CD4-positive, alpha-beta T cell treated with Interferon gamma for 1 hour (primary cell): ENCODE data around the gene RNU5D-1.
"Not testable (repeated sequence)": the region's sequence is repeated elsewhere in the genome, so short reads cannot be mapped to it uniquely, and the experiment has no call there.

Experiments
- DNase-seq: peaks from one replicate; pipeline ENCODE4 v3.0.0-alpha.2; 2020

The RNU5D-1 gene

DNA sequence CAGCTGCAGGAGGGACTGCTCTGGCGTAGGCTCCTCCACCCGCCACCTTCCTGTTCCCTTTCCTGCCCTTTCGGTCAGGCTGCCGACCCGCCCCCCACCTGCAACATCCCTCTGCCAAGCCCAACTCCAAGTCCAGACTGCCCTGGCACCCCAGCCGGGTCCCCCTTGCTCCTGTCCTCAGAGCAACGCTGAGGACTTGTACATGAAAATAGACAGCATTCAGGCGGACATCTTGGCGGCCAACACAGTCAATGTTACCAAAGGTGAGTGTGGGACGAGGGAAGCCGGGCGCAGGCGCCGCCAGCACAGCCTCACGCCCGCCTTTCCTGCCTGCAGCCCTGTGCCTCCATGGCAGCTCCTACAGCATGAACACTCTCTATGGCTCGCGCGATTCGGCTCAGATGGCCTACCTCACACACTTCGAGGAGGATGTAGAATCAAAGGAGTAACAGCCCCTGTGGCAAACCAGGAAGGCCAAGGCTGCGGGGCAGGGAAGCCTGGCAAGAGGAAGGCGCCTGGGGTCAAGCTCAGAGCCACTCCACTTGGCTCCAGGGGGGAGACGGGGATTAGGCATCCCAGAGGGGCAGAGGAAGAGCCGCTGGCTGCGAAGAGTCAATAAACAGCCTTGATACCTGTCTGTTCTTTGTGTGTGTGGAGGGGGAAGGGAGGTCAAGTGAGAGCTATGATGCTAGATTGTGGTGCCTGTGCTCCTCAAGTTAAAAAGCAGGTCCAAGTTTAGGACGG, 5.8 kb downstream of the RNU5D-1 start:
- DNase-seq, result no peak

DNA sequence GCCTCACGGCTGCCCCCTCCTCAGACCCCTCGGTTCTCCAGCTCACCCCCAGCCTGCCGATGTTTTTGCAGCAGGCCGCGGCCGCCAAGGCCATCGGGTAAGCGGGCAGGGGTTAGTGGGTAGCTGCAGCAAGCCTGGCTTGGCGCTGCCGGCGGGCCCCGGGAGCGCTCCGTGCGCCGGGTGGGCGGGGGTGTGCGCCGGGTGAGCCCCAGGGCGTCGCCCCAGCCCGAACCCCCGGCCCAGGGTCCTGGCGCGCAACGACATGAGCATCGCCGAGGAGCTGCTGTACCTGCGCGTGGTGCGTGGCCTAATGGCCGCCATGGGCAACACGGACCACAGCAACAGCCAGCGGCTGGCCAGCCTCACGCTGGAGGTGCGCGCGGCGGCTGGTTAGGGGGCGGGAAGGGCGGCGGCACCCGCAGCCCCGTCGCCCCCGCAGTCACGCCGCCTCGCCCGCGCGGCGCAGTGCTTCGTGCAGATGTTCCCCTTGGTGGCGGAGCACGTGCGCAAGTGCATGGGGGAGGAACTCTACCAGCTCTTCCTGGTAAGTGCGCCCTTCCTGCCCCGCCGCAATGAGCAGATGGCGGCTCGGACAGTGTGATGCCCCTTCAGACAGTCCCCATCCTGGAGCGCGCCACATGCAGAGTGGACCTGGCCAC, 6.5 kb downstream of the RNU5D-1 start:
- no peak for DNase-seq

- DNase-seq, result peak; percentile 58
Observed at GRCh38 chr1:44723496-44724295, 7.3 kb downstream of the RNU5D-1 start.

DNA sequence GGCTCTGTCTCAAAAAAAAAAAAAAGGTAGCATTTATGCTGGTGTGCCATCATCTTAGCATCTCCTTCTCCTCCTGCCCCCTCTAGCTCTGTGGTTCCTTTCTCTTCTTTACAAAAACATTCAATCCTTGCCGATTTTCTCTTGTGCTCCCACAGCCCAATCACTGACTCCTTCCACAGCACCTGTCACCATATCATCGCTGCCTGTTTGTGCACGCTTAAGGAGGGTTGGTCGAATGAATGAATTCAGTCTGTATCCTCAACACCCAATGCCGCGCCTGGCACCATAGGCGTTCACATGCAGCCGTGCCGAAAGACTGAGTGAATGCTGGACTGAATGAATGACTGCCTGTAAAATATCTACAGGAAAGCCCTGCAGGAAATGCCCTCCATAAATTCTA, 7.9 kb downstream of the RNU5D-1 start:
- DNase-seq, result no peak

- peak; percentile 89 for DNase-seq
Observed at GRCh38 chr1:44721485-44722361, 9.2 kb downstream of the RNU5D-1 start.

- no peak for DNase-seq
Observed at GRCh38 chr1:44720281-44720680, 10.7 kb downstream of the RNU5D-1 start.

DNA sequence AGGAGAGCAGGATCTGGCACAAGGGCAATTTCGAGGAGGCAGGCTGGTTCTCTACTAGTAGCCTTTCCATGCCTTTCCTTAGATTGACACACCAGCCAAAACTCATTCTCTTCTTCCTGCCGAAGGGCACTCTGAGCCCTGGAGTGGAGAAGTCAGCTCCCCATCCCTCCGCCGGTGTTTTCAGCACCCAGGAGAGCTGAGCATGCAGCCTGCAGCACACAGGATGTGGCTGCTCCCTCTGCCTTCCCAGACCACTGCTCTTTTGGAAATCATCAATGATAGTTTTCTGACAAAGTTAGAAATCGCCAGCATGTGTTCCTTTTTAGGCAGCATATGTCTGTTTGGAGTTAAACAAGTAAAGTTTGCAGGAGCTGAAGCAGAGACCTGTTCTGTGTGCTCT, 11.7 kb downstream of the RNU5D-1 start:
- DNase-seq, result no peak

GRCh38 chr1:44718091-44718490, 12.9 kb downstream of the RNU5D-1 start:
- DNase-seq, result no peak

GRCh38 chr1:44717653-44718052, 13.3 kb downstream of the RNU5D-1 start:
- no peak for DNase-seq

- no peak for DNase-seq
Observed at GRCh38 chr1:44717156-44717555, 13.8 kb downstream of the RNU5D-1 start.

DNA sequence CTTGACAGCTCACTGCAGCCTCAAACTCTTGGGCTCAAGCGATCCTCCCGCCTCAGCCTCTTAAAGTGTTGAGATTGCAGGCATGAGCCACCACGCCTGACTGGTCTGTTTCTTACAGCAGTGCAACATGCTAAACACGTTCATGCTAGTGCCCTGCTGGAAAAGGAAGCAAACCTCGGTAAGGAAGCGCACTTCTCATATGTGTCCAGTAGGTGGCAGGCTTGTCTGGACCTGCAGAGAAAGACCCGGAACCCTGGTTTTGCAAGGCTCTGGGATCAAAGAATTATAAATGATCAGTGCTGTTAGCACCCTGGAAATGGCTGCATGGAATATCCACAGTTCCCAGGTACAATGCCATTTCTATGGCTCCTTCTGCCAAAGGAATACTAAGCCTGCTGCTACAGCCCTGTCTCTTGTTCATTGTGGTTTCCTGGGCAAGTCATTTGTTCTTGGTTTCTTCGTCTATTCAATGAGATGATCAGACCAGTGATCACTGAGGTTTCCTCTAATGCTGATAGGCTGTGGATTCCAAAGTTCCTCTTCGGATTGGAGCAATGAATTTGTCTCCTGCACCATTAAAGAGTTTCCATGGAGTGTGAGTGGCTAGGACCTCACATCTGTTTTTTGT, 15.9 kb downstream of the RNU5D-1 start:
- peak; percentile 70 for DNase-seq

DNA sequence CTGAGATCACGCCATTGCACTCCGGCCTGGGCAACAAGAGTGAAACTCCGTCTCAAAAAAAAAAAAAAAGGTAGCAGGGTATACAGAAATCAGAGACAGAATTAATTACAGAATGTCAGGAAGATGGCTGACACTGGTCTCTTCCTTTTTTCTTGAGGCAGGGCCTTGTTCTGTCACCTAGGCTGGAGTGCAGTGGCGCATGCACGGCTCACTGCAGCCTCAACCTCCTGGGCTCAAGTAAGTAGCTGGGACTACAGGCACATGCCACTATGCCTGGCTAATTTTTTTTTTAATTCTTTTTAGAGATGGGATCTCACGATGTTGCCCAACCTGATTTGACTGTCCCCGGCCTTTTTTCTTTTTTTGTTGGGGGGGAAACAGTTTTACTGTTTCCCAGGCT, 16.4 kb downstream of the RNU5D-1 start:
- no peak for DNase-seq

GRCh38 chr1:44713321-44713781, 17.6 kb downstream of the RNU5D-1 start:
- no peak for DNase-seq

DNA sequence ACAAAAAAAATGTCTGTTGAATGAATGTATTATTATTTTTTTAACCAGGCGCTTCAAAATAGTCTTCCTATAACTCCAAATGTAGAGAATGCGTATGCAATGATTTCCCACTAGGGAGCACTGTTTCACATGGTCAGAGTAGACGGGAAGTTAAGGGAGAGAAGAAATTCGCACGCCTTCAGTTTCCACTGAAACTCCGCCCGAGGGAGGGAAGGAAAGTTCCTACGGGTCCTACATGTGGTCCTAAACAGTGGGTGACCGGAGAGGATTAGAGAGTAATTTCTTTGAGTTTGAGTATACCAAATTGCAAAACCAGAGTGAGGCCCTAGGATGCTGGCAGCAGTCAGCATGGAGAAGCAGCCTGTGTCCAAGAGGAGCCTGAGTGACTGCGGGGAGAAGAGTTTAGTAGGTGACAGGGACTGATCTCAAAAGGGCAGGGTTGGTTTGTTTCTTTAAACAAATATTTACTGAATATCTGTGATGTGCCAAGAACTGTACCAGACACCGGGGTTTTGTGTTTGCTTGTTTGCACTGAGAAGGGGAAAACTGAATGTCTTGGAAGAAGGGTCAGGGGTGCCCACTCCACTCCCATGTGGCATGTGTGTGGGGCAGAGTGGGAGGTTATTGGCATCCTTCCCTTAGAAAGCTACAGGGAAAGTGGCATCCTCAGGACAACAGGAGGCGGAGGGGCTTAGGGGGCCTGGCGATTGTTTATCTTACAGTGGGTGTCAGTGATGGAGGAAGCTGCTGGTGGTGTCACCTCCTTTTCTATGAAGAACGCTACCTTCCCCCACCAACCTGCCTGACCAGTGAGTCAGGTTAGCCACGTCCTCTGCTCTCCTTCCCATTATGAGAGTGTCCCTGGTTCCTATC, 22.8 kb downstream of the RNU5D-1 start:
- DNase-seq, result no peak

DNA sequence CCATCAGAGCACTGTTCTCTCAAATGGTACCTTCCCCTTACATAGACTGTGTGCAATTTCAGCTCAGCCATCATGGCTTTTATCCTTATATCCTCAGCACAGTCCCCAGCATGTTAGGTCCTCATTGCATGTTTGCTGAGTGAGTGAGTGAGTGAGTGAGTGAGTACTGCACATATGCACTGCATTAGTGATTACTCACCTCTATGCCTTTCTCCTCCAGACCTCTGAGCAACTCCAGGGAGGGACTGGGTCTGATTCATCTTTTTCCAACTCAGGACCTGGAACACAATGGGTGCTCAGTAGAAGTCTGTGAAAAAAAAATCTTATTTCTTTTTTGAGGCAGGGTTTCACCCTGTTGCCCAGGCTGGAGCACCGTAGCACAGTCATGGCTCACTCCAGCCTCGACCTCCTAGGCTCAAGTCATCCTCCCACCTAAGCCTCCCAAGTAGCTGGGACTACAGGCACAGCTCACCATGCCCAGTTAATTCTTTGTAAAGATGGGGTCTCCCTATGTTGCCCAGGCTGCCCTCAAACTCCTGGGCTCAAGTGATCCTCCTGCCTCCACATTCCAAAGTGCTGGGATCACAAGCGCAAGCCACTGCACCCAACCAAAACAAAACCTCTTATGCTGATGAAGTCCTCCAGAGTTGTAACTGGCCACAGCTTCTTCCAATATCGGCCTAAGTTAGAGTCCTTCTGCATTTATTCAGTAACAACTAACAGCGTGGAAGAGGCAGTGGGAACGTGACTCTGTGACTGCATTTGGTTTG, 23.7 kb downstream of the RNU5D-1 start:
- no peak for DNase-seq

DNA sequence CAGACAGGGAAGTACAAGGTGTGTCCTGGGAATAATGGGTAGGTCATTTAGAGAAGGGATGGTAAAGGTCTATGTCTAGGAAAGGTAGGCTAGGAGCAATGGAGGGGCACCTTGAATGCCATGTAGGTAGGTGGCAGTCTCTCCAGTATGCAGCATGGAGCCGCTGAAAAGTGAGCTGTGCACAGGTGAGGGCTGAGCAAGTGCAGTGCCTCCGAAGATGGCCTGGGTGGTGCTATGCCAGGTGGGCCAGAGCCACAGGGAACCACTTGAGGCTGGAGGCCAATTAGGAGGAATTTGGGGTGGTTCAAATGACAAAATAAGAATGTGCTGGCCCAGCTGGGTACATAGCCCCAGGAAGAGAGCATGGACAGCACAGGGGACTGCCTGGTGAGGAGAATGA, 25.0 kb downstream of the RNU5D-1 start:
- no peak for DNase-seq

DNA sequence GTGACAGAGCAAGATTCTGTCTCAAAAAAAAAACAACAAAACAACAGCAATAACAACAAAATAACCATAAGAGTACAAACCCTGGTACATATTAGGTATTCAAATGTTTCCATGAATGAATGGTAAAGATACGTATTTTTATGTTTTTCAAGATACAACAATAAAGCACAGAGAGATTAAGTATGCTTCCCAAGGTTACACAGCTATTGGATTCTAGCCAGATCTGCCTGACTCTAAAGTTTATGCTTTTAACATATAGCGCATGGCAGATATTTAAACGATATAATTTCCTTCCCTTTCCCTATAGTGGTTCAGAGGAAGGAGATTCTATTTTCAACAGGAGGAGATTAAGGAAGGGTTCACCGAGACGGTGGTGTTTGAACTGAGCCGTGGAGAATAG, 25.5 kb downstream of the RNU5D-1 start:
- no peak for DNase-seq

GRCh38 chr1:44701141-44701573, 29.8 kb downstream of the RNU5D-1 start:
- no peak for DNase-seq

DNA sequence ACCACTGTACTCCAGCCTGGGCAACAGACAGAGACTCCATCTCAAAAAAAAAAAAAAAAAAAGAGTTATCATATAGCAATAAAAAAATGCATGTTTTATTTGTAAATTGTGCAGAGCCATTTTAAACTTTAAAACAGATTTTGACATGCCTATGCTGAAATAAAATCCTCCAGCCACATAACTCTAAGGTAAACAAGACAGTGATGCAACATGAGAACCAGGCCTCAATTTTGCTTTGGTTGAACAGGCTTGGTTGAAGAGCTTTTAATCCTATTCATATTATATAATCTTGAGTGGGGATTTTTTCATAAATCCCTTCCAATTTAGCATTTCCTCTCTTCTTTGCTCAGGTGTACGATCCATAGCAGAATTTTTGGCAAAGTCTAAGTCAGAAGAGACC, 30.4 kb downstream of the RNU5D-1 start:
- no peak for DNase-seq

- DNase-seq, result not testable (repeated sequence)
Observed at GRCh38 chr1:44699375-44699774, 31.6 kb downstream of the RNU5D-1 start.
